Activated CD8-positive, alpha-beta T cell treated with anti-CD3 and anti-CD28 coated beads, Interleukin-2, amount 10 ng/mL, durations not matched to agents 7 days and 5 days (primary cell): ENCODE measurements around the gene USP6NL. TPM values are rescaled to one million over a fixed set of nuclear protein-coding genes. Genes with fewer than 3 reads are reported as not detected.

Experiments used
- ATAC-seq: fragments of 150-1000 bp; cut with Tn5 transposase; one replicate; pipeline ENCODE4 v1.10.0; 2021; ENCODE audit warnings: moderate library complexity
- CTCF ChIA-PET: fragments of 350-600 bp; sonication (Branson Sonifier 250); formaldehyde crosslinking; loops from one replicate; lab custom pipeline; 2021; ENCODE audit warnings: antibody characterized with exemption; lab: Charles Lee
- POLR2A ChIA-PET: fragments of 350-600 bp; sonication (Branson Sonifier 250); formaldehyde crosslinking; loops from one replicate; lab custom pipeline; 2021; ENCODE audit warnings: antibody characterized with exemption; lab: Charles Lee
- DNase-seq: peaks from one replicate; pipeline ENCODE4 v3.0.0-alpha.2; 2020
- H3K27ac Mint-ChIP-seq: one replicate; pipeline ENCODE4 v1.8.0; 2021; ENCODE audit warnings: mild to moderate bottlenecking, mixed read lengths
- H3K27me3 Mint-ChIP-seq: one replicate; pipeline ENCODE4 v1.8.0; 2021; ENCODE audit warnings: low read depth, mixed read lengths
- H3K36me3 Mint-ChIP-seq: one replicate; pipeline ENCODE4 v1.8.0; 2021; ENCODE audit warnings: low read depth, mixed read lengths
- H3K4me1 Mint-ChIP-seq: one replicate; pipeline ENCODE4 v1.8.0; 2021; ENCODE audit warnings: low read depth, mixed read lengths
- H3K4me3 Mint-ChIP-seq: one replicate; pipeline ENCODE4 v1.8.0; 2021; ENCODE audit warnings: mild to moderate bottlenecking, mixed read lengths
- H3K9me3 Mint-ChIP-seq: one replicate; pipeline ENCODE4 v1.8.0; 2022; ENCODE audit warnings: mixed read lengths; ENCODE audit not compliant: insufficient read depth
- total RNA-seq, 2 experiments: library from RNA; stranded (reverse); gene quantifications; one replicate each; pipeline ENCODE4 v1.2.3, GENCODE V29; 2021

Gene USP6NL
- total RNA-seq, 2 experiments from 2014 or later: 1.6 to 2.0 TPM

DNA sequence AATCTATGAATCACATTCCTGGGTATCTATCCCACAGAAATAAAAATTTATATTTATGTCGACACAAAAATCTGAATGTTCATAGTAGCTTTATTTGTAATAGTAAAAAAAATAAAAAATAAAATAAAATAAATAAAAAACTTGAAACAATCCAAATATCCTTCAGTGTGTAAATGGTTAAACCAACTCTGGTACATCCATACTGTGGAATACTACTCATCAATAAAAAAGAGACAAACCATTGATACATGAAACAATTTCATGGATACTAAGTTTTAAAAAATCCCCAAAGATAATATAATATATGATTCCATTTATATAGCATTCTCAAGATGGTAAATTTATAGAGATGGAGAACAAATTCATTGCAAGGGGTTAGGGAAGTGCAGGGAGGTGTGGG is 48.6 kb downstream of the USP6NL start:
- Mint-ChIP-seq H3K9me3 (no peaks in the 10 kb centered on the region), H3K27me3 (peaks cover under 1% of the 10 kb centered on the region), H3K4me1 (no peaks in the 10 kb centered on the region), H3K27ac (no peak overlapping the region), H3K4me3 (no peak overlapping the region), H3K36me3 (no peaks in the 10 kb centered on the region)
- ChIA-PET CTCF (no interaction called here), POLR2A (no interaction called here)
- DNase-seq (no peak), ATAC-seq (no peak)

DNA sequence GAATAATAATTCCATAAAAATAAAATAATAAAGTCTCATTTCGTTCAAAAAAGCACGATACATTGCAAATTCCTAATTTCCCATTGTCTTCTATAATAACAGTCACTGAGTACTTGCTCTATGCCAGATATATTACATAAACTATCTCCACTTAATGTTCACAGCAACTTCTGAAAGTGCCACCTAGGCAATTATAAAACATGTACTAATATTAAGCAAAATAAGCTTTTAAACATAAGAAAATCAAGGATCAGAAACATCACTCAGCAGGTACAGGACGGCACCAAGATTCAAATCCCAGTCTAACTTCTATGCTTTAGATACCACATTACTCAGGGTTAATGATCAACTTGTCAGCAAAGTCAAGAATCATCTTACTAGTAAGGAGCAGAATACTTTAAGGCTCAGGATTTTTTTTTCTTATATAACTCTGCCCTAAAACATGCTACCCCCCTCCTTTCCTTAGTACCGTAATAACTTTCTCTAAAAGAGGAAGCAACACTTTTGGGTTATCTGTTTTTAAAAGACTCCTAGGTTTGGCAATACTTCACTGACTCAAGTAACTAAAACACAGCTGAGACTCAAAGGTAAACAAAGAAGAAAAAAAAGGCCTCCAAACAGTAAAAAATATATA is 51.3 kb downstream of the USP6NL start:
- Mint-ChIP-seq H3K4me3 (no peak overlapping the region), H3K36me3 (no peaks in the 10 kb centered on the region), H3K27ac (no peak overlapping the region), H3K4me1 (no peaks in the 10 kb centered on the region), H3K27me3 (peaks cover 2% of the 10 kb centered on the region), H3K9me3 (no peaks in the 10 kb centered on the region)
- DNase-seq (no peak), ATAC-seq (no peak)
- POLR2A ChIA-PET: no interaction called here
- CTCF ChIA-PET: interaction anchor here (1.1 kb wide), 1 partner anchor 198 kb away, joined by 3 read pairs; no protein-coding TSS in a partner anchor

DNA sequence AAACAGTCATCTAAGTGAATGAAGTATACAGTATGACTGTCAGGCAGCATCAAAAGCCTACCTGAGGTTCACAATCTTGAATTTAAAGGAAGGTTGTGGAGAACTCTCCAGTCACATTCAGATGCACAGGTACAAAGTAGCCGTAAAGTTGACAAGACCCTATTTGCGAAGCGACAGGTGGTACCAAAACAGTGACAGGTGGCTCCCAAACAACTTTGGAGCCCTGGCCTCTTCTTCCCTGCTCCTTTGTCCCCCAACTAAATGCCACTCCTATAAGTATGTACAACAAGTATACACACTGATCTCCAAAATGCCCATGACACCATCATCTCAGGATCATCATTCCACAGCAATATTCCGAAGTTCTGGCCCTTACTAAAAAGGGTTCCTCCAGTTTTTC is 53.5 kb downstream of the USP6NL start:
- H3K27me3 Mint-ChIP-seq: peaks cover 2% of the 10 kb centered on the region
- H3K36me3 Mint-ChIP-seq: no peaks in the 10 kb centered on the region
- H3K4me3 Mint-ChIP-seq: no peak overlapping the region
- ChIA-PET POLR2A (no interaction called here), CTCF (no interaction called here)
- DNase-seq: no peak
- no peak overlapping the region for H3K27ac Mint-ChIP-seq
- peaks cover 11% of the 10 kb centered on the region for H3K4me1 Mint-ChIP-seq
- H3K9me3 Mint-ChIP-seq: no peaks in the 10 kb centered on the region
- ATAC-seq: no peak

DNA sequence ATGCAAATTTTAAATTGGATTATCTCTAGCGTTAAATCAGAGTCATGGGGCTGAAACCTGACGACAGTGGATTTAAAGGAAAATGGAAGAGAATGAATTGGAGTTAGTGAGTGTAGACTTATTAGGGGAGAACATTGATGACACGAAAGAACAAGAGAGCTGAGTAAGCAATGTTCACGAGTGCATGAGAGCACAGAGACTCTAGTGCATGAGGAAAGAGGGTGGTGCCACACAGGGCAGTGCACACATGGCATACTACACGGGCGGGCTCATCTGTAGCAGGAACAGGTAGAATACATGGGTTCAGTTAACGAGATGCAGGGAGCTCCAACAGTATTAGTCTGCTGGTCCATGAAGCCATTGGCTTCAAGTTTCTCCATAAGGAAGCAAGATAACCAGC is 53.9 kb downstream of the USP6NL start:
- Mint-ChIP-seq H3K27ac (no peak overlapping the region), H3K9me3 (no peaks in the 10 kb centered on the region), H3K36me3 (no peaks in the 10 kb centered on the region), H3K4me3 (no peak overlapping the region), H3K4me1 (peaks cover 14% of the 10 kb centered on the region), H3K27me3 (peaks cover 2% of the 10 kb centered on the region)
- ChIA-PET POLR2A (no interaction called here), CTCF (interaction anchor here (1.0 kb wide), 1 partner anchor 200 kb away, joined by 3 read pairs; no protein-coding TSS in a partner anchor)
- ATAC-seq: no peak
- DNase-seq: no peak

DNA sequence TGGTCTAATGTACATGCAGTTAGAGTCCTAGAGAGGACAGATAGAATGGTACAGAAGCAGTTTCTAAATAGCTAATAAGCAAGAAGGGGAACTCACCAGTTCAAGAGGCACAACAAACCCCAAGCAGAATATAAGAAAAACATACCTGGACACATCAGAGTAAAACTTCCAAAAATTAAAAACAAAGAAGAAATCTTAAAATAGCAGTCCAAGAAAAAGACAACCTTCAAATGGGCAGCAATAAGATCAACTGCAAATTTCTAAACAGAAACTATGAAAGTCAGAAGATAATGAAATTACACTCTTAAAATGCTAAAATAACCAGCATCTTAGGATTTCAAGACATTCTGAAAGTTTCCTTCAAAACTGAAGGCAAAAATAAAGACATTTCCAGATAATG is 55.9 kb downstream of the USP6NL start:
- CTCF ChIA-PET: interaction anchor here (1.7 kb wide), 1 partner anchor 170 kb away, joined by 3 read pairs; no protein-coding TSS in a partner anchor
- Mint-ChIP-seq H3K4me1 (peaks cover 22% of the 10 kb centered on the region), H3K4me3 (no peak overlapping the region), H3K27ac (no peak overlapping the region), H3K9me3 (no peaks in the 10 kb centered on the region), H3K36me3 (no peaks in the 10 kb centered on the region), H3K27me3 (peaks cover 2% of the 10 kb centered on the region)
- ATAC-seq (no peak), DNase-seq (no peak)
- POLR2A ChIA-PET: no interaction called here

DNA sequence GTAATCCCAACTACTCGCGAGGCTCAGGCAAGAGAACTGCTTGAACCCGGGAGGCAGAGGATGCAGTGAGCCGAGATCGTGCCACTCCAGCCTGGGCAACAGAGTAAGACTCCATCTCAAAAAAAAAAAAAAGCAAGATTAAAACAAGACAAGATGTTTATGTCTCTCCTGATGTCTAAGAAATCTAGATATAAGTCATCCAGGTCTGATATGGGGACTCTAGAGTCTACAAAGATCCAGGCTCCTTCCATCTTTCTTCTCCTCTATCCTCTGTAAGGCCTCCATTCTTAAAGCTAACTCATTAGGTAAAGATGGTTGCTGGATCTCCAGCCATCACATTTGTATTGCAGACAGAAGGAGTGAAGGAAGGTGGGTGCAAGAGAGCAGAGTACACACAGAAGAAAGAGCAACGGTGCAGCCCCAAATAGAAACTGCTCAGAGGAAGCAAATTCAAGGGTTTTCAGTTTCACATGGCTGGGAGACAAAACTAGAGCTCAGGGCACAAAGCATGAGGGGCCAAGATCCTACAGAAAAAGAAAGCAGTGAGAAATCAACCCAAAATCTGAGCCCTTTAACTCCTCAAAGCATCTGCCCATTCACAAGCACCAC is 57.6 kb downstream of the USP6NL start:
- DNase-seq (peak; percentile 24), ATAC-seq (peak; percentile 81)
- no peaks in the 10 kb centered on the region for H3K36me3 Mint-ChIP-seq
- ChIA-PET CTCF (interaction anchor here (0.6 to 1.7 kb wide), 6 partner anchors 17 to 172 kb away, joined by 3 to 6 read pairs (median 3); no protein-coding TSS in a partner anchor), POLR2A (interaction anchor here (1.2 to 1.5 kb wide), 2 partner anchors 19 to 55 kb away, joined by 4 read pairs; no protein-coding TSS in a partner anchor)
- peak overlapping the region; percentile 73 for H3K27ac Mint-ChIP-seq
- peak overlapping the region; percentile 7 for H3K4me3 Mint-ChIP-seq
- H3K27me3 Mint-ChIP-seq: peaks cover 2% of the 10 kb centered on the region
- H3K9me3 Mint-ChIP-seq: no peaks in the 10 kb centered on the region
- peaks cover 22% of the 10 kb centered on the region for H3K4me1 Mint-ChIP-seq

DNA sequence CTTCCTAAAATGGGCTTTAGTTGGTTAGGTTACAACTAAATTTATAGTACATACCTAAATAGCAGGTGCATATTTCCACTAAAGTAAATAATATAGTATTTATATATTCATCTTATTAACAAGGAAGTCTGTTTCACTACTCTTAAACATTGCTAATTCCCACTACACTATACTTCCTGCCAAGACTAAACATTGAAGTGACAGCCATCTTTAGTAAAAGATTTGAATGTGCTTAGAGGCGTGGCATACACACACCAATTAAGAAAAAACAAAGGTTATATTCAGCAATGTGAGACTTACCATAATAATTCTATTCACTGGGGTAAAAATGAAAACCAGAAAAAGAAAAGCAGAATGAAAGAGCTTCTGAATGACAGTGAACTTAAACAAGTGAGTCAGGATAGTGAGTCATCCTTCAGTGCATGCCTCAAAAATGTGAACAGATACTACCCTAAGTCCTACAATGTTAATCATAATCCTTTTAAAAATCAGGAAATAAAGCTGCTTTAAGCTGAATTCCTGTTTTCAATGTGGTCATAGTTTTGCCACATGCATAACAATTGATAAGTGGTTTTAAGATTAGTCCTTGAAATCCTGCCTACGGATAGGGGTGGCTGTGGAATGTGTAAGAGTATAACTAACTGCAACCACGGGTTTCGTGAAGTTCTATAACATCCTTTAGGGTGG is 59.4 kb downstream of the USP6NL start:
- Mint-ChIP-seq H3K27me3 (no peaks in the 10 kb centered on the region), H3K27ac (no peak overlapping the region), H3K4me1 (peaks cover 22% of the 10 kb centered on the region), H3K9me3 (no peaks in the 10 kb centered on the region), H3K4me3 (no peak overlapping the region), H3K36me3 (no peaks in the 10 kb centered on the region)
- DNase-seq (no peak), ATAC-seq (no peak)
- CTCF ChIA-PET: interaction anchor here (1.1 kb wide), 1 partner anchor 37 kb away, joined by 3 read pairs; no protein-coding TSS in a partner anchor
- POLR2A ChIA-PET: no interaction called here

DNA sequence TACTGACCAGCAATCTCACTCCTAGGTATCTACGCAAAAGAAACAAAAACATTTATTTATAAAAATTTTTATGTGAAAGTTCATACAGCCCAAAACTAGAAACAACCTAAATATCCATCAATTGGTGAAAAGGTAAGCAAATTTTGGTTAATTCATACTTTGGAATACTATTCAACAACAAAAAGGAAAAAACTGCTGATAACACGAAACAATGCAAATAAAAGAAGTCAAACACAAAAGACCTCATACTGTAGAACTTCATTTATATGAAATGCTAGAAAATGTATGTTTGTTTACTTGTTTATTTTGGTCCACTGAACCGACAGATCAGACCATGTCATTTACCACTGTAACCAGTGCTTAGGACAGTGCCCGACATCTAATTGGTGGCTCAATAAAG is 60.3 kb downstream of the USP6NL start:
- H3K9me3 Mint-ChIP-seq: no peaks in the 10 kb centered on the region

DNA sequence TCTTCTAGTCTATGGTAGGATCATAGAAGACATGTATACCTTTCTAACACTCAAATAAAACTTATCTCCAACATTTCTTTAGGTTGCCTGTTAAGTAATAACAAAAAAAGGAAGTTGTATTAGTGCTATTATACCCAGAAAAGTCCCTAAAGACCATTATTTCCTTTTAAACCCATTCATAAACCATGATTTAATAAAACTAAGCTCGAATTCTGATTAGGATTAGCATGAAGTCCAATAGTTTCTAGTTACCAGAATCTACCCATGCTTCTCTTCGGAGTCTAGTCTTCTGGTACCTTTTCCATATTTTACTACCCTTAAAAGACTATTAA is 62.7 kb downstream of the USP6NL start:
- Mint-ChIP-seq H3K4me1 (peaks cover 13% of the 10 kb centered on the region), H3K27ac (no peak overlapping the region), H3K4me3 (no peak overlapping the region), H3K9me3 (no peaks in the 10 kb centered on the region), H3K36me3 (no peaks in the 10 kb centered on the region), H3K27me3 (no peaks in the 10 kb centered on the region)
- ChIA-PET POLR2A (no interaction called here), CTCF (no interaction called here)
- DNase-seq (no peak), ATAC-seq (no peak)

More for the DNA sequence above, 60.3 kb downstream of the USP6NL start:
- Mint-ChIP-seq H3K27ac (no peak overlapping the region), H3K4me1 (peaks cover 22% of the 10 kb centered on the region), H3K36me3 (no peaks in the 10 kb centered on the region), H3K4me3 (no peak overlapping the region), H3K27me3 (no peaks in the 10 kb centered on the region)
- ChIA-PET POLR2A (no interaction called here), CTCF (no interaction called here)
- no peak for ATAC-seq
- no peak for DNase-seq

DNA sequence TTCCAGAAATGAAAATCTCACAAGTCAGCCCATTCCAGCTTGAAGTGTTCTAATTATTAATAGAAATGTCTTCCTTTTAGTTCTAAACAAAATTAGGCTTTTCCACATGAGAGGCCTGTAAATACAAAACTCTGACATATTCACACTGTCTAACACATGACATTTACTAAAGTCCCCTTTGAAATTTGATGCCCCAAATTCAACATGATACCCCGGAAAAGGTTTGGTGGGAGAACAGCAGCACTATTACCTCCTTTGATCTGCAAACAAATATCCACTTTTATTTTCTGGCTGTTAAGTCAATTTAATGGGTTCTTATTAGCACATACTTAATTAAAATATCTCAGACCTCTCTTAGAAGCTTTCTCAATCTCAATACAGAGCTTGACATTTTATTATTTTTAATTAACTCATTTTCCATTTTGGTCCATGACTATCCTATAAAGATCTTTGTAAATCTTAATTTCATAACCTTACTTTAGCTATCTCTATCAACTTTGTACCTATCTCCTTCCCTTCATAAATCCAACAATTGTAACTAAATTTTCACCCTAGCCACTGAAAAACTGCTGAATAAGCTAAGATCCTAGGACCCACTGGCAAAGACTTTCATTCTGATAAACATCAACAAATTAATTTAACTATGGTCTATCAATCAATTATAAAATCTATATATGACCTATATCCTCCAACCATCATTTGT is 63.2 kb downstream of the USP6NL start:
- H3K4me3 Mint-ChIP-seq: no peak overlapping the region
- H3K27ac Mint-ChIP-seq: no peak overlapping the region
- H3K27me3 Mint-ChIP-seq: no peaks in the 10 kb centered on the region
- no peaks in the 10 kb centered on the region for H3K36me3 Mint-ChIP-seq
- peaks cover 11% of the 10 kb centered on the region for H3K4me1 Mint-ChIP-seq
- ATAC-seq (no peak), DNase-seq (no peak)
- ChIA-PET POLR2A (no interaction called here), CTCF (no interaction called here)
- no peaks in the 10 kb centered on the region for H3K9me3 Mint-ChIP-seq

DNA sequence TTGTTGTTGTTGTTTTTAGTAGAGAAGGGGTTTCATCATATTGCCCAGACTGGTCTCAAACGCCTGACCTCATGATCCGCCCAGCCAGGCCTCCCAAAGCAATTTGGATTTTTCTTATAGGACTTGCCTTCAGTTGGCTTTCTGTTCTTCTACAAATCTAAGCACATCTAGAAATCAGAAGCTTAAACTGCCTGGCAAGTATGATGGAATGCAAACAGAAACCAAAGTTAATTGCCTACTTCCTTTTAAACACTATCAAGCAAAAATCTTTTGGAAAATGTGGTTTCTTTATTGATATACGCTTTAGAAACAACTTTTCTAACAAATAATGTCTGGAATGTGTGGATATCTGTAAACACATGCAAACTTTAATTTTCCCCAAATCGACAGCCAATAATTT is 64.9 kb downstream of the USP6NL start:
- H3K4me1 Mint-ChIP-seq: peaks cover 3% of the 10 kb centered on the region
- DNase-seq: no peak
- no peak overlapping the region for H3K27ac Mint-ChIP-seq
- POLR2A ChIA-PET: interaction anchor here (0.7 kb wide), 1 partner anchor 28 kb away, joined by 3 read pairs; no protein-coding TSS in a partner anchor
- CTCF ChIA-PET: no interaction called here
- no peaks in the 10 kb centered on the region for H3K9me3 Mint-ChIP-seq
- no peak overlapping the region for H3K4me3 Mint-ChIP-seq
- H3K36me3 Mint-ChIP-seq: no peaks in the 10 kb centered on the region
- H3K27me3 Mint-ChIP-seq: no peaks in the 10 kb centered on the region
- ATAC-seq: no peak
